Measurements from ENCODE around the gene CORIN. TPM values are rescaled to one million over a fixed set of nuclear protein-coding genes. Genes with fewer than 3 reads are reported as not detected.
A peak's percentile ranks its signal among the peaks of the same experiment; 100 is the strongest.

The CORIN gene
- total RNA-seq, 1 donor from 2014 or later = 0.51 TPM

GRCh38 chr4:47668256-47668655, 169.6 kb downstream of the CORIN start:
- Mint-ChIP-seq H3K36me3 (ENCODE audit: low read depth, unreplicated experiment) (no peaks in the 10 kb centered on the region), H3K27me3 (ENCODE audit: unreplicated experiment) (no peaks in the 10 kb centered on the region), H3K27ac (ENCODE audit: unreplicated experiment) (no peak overlapping the region), H3K4me3 (ENCODE audit: unreplicated experiment) (no peak overlapping the region), H3K9me3 (ENCODE audit: unreplicated experiment) (no peaks in the 10 kb centered on the region), H3K4me1 (ENCODE audit: unreplicated experiment) (no peaks in the 10 kb centered on the region)
- no peak for DNase-seq (ENCODE audit: low spot score)
- TF ChIP-seq CTCF (IDR thresholded peaks at IDR 0.05; ENCODE audit: unreplicated experiment) = no peak

- no peaks in the 10 kb centered on the region for H3K36me3 Mint-ChIP-seq (ENCODE audit: low read depth, unreplicated experiment)
- no peak overlapping the region for H3K27ac Mint-ChIP-seq (ENCODE audit: unreplicated experiment)
- H3K4me3 Mint-ChIP-seq (ENCODE audit: unreplicated experiment) = no peak overlapping the region
- H3K9me3 Mint-ChIP-seq (ENCODE audit: unreplicated experiment) = no peaks in the 10 kb centered on the region
- no peaks in the 10 kb centered on the region for H3K27me3 Mint-ChIP-seq (ENCODE audit: unreplicated experiment)
- no peaks in the 10 kb centered on the region for H3K4me1 Mint-ChIP-seq (ENCODE audit: unreplicated experiment)
- DNase-seq (ENCODE audit: low spot score) = no peak
- no peak for TF ChIP-seq CTCF (IDR thresholded peaks at IDR 0.05; ENCODE audit: unreplicated experiment)
Observed at GRCh38 chr4:47667552-47667951, 170.3 kb downstream of the CORIN start.

GRCh38 chr4:47664051-47664826, 173.6 kb downstream of the CORIN start:
- H3K27ac Mint-ChIP-seq (ENCODE audit: unreplicated experiment) = no peak overlapping the region
- no peaks in the 10 kb centered on the region for H3K4me1 Mint-ChIP-seq (ENCODE audit: unreplicated experiment)
- no peak for DNase-seq (ENCODE audit: low spot score)
- peaks cover 1% of the 10 kb centered on the region for H3K27me3 Mint-ChIP-seq (ENCODE audit: unreplicated experiment)
- no peak overlapping the region for H3K4me3 Mint-ChIP-seq (ENCODE audit: unreplicated experiment)
- H3K9me3 Mint-ChIP-seq (ENCODE audit: unreplicated experiment) = no peaks in the 10 kb centered on the region
- no peak for TF ChIP-seq CTCF (IDR thresholded peaks at IDR 0.05; ENCODE audit: unreplicated experiment)
- no peaks in the 10 kb centered on the region for H3K36me3 Mint-ChIP-seq (ENCODE audit: low read depth, unreplicated experiment)

GRCh38 chr4:47662975-47663374, 174.9 kb downstream of the CORIN start:
- no peak overlapping the region for H3K27ac Mint-ChIP-seq (ENCODE audit: unreplicated experiment)
- H3K4me1 Mint-ChIP-seq (ENCODE audit: unreplicated experiment) = no peaks in the 10 kb centered on the region
- TF ChIP-seq CTCF (IDR thresholded peaks at IDR 0.05; ENCODE audit: unreplicated experiment) = peak; percentile 76
- H3K4me3 Mint-ChIP-seq (ENCODE audit: unreplicated experiment) = no peak overlapping the region
- peaks cover 1% of the 10 kb centered on the region for H3K27me3 Mint-ChIP-seq (ENCODE audit: unreplicated experiment)
- DNase-seq (ENCODE audit: low spot score) = peak; percentile 34
- H3K36me3 Mint-ChIP-seq (ENCODE audit: low read depth, unreplicated experiment) = no peaks in the 10 kb centered on the region
- H3K9me3 Mint-ChIP-seq (ENCODE audit: unreplicated experiment) = no peaks in the 10 kb centered on the region

- Mint-ChIP-seq H3K4me3 (ENCODE audit: unreplicated experiment) (no peak overlapping the region), H3K4me1 (ENCODE audit: unreplicated experiment) (no peaks in the 10 kb centered on the region), H3K36me3 (ENCODE audit: low read depth, unreplicated experiment) (no peaks in the 10 kb centered on the region), H3K27ac (ENCODE audit: unreplicated experiment) (no peak overlapping the region), H3K9me3 (ENCODE audit: unreplicated experiment) (no peaks in the 10 kb centered on the region), H3K27me3 (ENCODE audit: unreplicated experiment) (peaks cover 1% of the 10 kb centered on the region)
- no peak for TF ChIP-seq CTCF (IDR thresholded peaks at IDR 0.05; ENCODE audit: unreplicated experiment)
- DNase-seq (ENCODE audit: low spot score) = no peak
Observed at GRCh38 chr4:47661741-47662140, 176.1 kb downstream of the CORIN start.

All from endothelial cell (in vitro differentiated cells).